ENCODE results near the gene CELF4.

The CELF4 gene

GRCh38 chr18:37502036-37502435 lies 63.6 kb downstream of the CELF4 start:
- no peak overlapping the region for H3K4me3 ChIP-seq (ENCODE audit: low read length)
- no peaks in the 10 kb centered on the region for H3K9me3 ChIP-seq (ENCODE audit: control insufficient read depth, low read length)
- DNase-seq (ENCODE audit: low read depth): no peak
- H3K4me1 ChIP-seq (ENCODE audit: control insufficient read depth, insufficient read depth, low read length): no peaks in the 10 kb centered on the region
- H3K36me3 ChIP-seq (ENCODE audit: control insufficient read depth, insufficient read depth, low read length, severe bottlenecking): no peaks in the 10 kb centered on the region
- peaks cover 58% of the 10 kb centered on the region for H3K27me3 ChIP-seq (replicated peaks; ENCODE audit: control insufficient read depth, insufficient read depth, low read length)
- no peak overlapping the region for H3K9ac ChIP-seq (ENCODE audit: low read length)

GRCh38 chr18:37501136-37501535 lies 64.5 kb downstream of the CELF4 start:
- Histone ChIP-seq H3K4me3 (ENCODE audit: low read length) (no peak overlapping the region), H3K27me3 (replicated peaks; ENCODE audit: control insufficient read depth, insufficient read depth, low read length) (peaks cover 54% of the 10 kb centered on the region), H3K9me3 (ENCODE audit: control insufficient read depth, low read length) (no peaks in the 10 kb centered on the region), H3K36me3 (ENCODE audit: control insufficient read depth, insufficient read depth, low read length, severe bottlenecking) (no peaks in the 10 kb centered on the region), H3K9ac (ENCODE audit: low read length) (no peak overlapping the region), H3K4me1 (ENCODE audit: control insufficient read depth, insufficient read depth, low read length) (no peaks in the 10 kb centered on the region)
- no peak for DNase-seq (ENCODE audit: low read depth)

- Histone ChIP-seq H3K9ac (ENCODE audit: low read length) (no peak overlapping the region), H3K27me3 (replicated peaks; ENCODE audit: control insufficient read depth, insufficient read depth, low read length) (peaks cover 60% of the 10 kb centered on the region), H3K4me1 (ENCODE audit: control insufficient read depth, insufficient read depth, low read length) (no peaks in the 10 kb centered on the region), H3K4me3 (ENCODE audit: low read length) (no peak overlapping the region), H3K9me3 (ENCODE audit: control insufficient read depth, low read length) (no peaks in the 10 kb centered on the region), H3K36me3 (ENCODE audit: control insufficient read depth, insufficient read depth, low read length, severe bottlenecking) (no peaks in the 10 kb centered on the region)
- no peak for DNase-seq (ENCODE audit: low read depth)
These were observed 65.7 kb downstream of the CELF4 start for GRCh38 chr18:37499913-37500312.

- Histone ChIP-seq H3K9ac (ENCODE audit: low read length) (no peak overlapping the region), H3K36me3 (ENCODE audit: control insufficient read depth, insufficient read depth, low read length, severe bottlenecking) (no peaks in the 10 kb centered on the region), H3K9me3 (ENCODE audit: control insufficient read depth, low read length) (no peaks in the 10 kb centered on the region), H3K4me1 (ENCODE audit: control insufficient read depth, insufficient read depth, low read length) (no peaks in the 10 kb centered on the region), H3K27me3 (replicated peaks; ENCODE audit: control insufficient read depth, insufficient read depth, low read length) (peaks cover 57% of the 10 kb centered on the region), H3K4me3 (ENCODE audit: low read length) (no peak overlapping the region)
- DNase-seq (ENCODE audit: low read depth): no peak
These were observed 66.6 kb downstream of the CELF4 start for GRCh38 chr18:37499044-37499443.

GRCh38 chr18:37497853-37498518 lies 67.6 kb downstream of the CELF4 start:
- H3K36me3 ChIP-seq (ENCODE audit: control insufficient read depth, insufficient read depth, low read length, severe bottlenecking): no peaks in the 10 kb centered on the region
- no peak overlapping the region for H3K4me3 ChIP-seq (ENCODE audit: low read length)
- no peaks in the 10 kb centered on the region for H3K4me1 ChIP-seq (ENCODE audit: control insufficient read depth, insufficient read depth, low read length)
- H3K9ac ChIP-seq (ENCODE audit: low read length): no peak overlapping the region
- H3K9me3 ChIP-seq (ENCODE audit: control insufficient read depth, low read length): no peaks in the 10 kb centered on the region
- peaks cover 51% of the 10 kb centered on the region for H3K27me3 ChIP-seq (replicated peaks; ENCODE audit: control insufficient read depth, insufficient read depth, low read length)
- DNase-seq (ENCODE audit: low read depth): no peak

GRCh38 chr18:37496568-37496967 lies 69.0 kb downstream of the CELF4 start:
- no peaks in the 10 kb centered on the region for H3K36me3 ChIP-seq (ENCODE audit: control insufficient read depth, insufficient read depth, low read length, severe bottlenecking)
- H3K9me3 ChIP-seq (ENCODE audit: control insufficient read depth, low read length): no peaks in the 10 kb centered on the region
- H3K4me3 ChIP-seq (ENCODE audit: low read length): no peak overlapping the region
- peaks cover 50% of the 10 kb centered on the region for H3K27me3 ChIP-seq (replicated peaks; ENCODE audit: control insufficient read depth, insufficient read depth, low read length)
- no peak overlapping the region for H3K9ac ChIP-seq (ENCODE audit: low read length)
- H3K4me1 ChIP-seq (ENCODE audit: control insufficient read depth, insufficient read depth, low read length): no peaks in the 10 kb centered on the region
- no peak for DNase-seq (ENCODE audit: low read depth)

- H3K27me3 ChIP-seq (replicated peaks; ENCODE audit: control insufficient read depth, insufficient read depth, low read length): peaks cover 53% of the 10 kb centered on the region
- no peak overlapping the region for H3K4me3 ChIP-seq (ENCODE audit: low read length)
- no peak overlapping the region for H3K9ac ChIP-seq (ENCODE audit: low read length)
- no peaks in the 10 kb centered on the region for H3K9me3 ChIP-seq (ENCODE audit: control insufficient read depth, low read length)
- no peaks in the 10 kb centered on the region for H3K4me1 ChIP-seq (ENCODE audit: control insufficient read depth, insufficient read depth, low read length)
- DNase-seq (ENCODE audit: low read depth): no peak
- no peaks in the 10 kb centered on the region for H3K36me3 ChIP-seq (ENCODE audit: control insufficient read depth, insufficient read depth, low read length, severe bottlenecking)
These were observed 70.2 kb downstream of the CELF4 start for GRCh38 chr18:37495354-37495753.

- no peaks in the 10 kb centered on the region for H3K4me1 ChIP-seq (ENCODE audit: control insufficient read depth, insufficient read depth, low read length)
- H3K4me3 ChIP-seq (ENCODE audit: low read length): no peak overlapping the region
- DNase-seq (ENCODE audit: low read depth): no peak
- no peaks in the 10 kb centered on the region for H3K9me3 ChIP-seq (ENCODE audit: control insufficient read depth, low read length)
- peaks cover 55% of the 10 kb centered on the region for H3K27me3 ChIP-seq (replicated peaks; ENCODE audit: control insufficient read depth, insufficient read depth, low read length)
- no peak overlapping the region for H3K9ac ChIP-seq (ENCODE audit: low read length)
- H3K36me3 ChIP-seq (ENCODE audit: control insufficient read depth, insufficient read depth, low read length, severe bottlenecking): no peaks in the 10 kb centered on the region
These were observed 71.2 kb downstream of the CELF4 start for GRCh38 chr18:37494406-37494805.

GRCh38 chr18:37493352-37493935 lies 72.2 kb downstream of the CELF4 start:
- Histone ChIP-seq H3K4me3 (ENCODE audit: low read length) (no peak overlapping the region), H3K27me3 (replicated peaks; ENCODE audit: control insufficient read depth, insufficient read depth, low read length) (peaks cover 54% of the 10 kb centered on the region), H3K9ac (ENCODE audit: low read length) (no peak overlapping the region), H3K4me1 (ENCODE audit: control insufficient read depth, insufficient read depth, low read length) (no peaks in the 10 kb centered on the region), H3K36me3 (ENCODE audit: control insufficient read depth, insufficient read depth, low read length, severe bottlenecking) (no peaks in the 10 kb centered on the region), H3K9me3 (ENCODE audit: control insufficient read depth, low read length) (no peaks in the 10 kb centered on the region)
- DNase-seq (ENCODE audit: low read depth): no peak

GRCh38 chr18:37492952-37493351 lies 72.6 kb downstream of the CELF4 start:
- peaks cover 58% of the 10 kb centered on the region for H3K27me3 ChIP-seq (replicated peaks; ENCODE audit: control insufficient read depth, insufficient read depth, low read length)

GRCh38 chr18:37491526-37491925 lies 74.1 kb downstream of the CELF4 start:
- no peaks in the 10 kb centered on the region for H3K9me3 ChIP-seq (ENCODE audit: control insufficient read depth, low read length)
- no peak overlapping the region for H3K9ac ChIP-seq (ENCODE audit: low read length)
- no peaks in the 10 kb centered on the region for H3K4me1 ChIP-seq (ENCODE audit: control insufficient read depth, insufficient read depth, low read length)
- no peak for DNase-seq (ENCODE audit: low read depth)
- H3K4me3 ChIP-seq (ENCODE audit: low read length): no peak overlapping the region
- peaks cover 65% of the 10 kb centered on the region for H3K27me3 ChIP-seq (replicated peaks; ENCODE audit: control insufficient read depth, insufficient read depth, low read length)
- no peaks in the 10 kb centered on the region for H3K36me3 ChIP-seq (ENCODE audit: control insufficient read depth, insufficient read depth, low read length, severe bottlenecking)

More at GRCh38 chr18:37492952-37493351, 72.6 kb downstream of the CELF4 start:
- H3K4me1 ChIP-seq (ENCODE audit: control insufficient read depth, insufficient read depth, low read length): no peaks in the 10 kb centered on the region
- no peak overlapping the region for H3K9ac ChIP-seq (ENCODE audit: low read length)
- no peaks in the 10 kb centered on the region for H3K9me3 ChIP-seq (ENCODE audit: control insufficient read depth, low read length)
- H3K36me3 ChIP-seq (ENCODE audit: control insufficient read depth, insufficient read depth, low read length, severe bottlenecking): no peaks in the 10 kb centered on the region
- no peak overlapping the region for H3K4me3 ChIP-seq (ENCODE audit: low read length)
- no peak for DNase-seq (ENCODE audit: low read depth)

- no peaks in the 10 kb centered on the region for H3K9me3 ChIP-seq (ENCODE audit: control insufficient read depth, low read length)
- peaks cover 68% of the 10 kb centered on the region for H3K27me3 ChIP-seq (replicated peaks; ENCODE audit: control insufficient read depth, insufficient read depth, low read length)
- no peaks in the 10 kb centered on the region for H3K4me1 ChIP-seq (ENCODE audit: control insufficient read depth, insufficient read depth, low read length)
- H3K36me3 ChIP-seq (ENCODE audit: control insufficient read depth, insufficient read depth, low read length, severe bottlenecking): no peaks in the 10 kb centered on the region
- no peak for DNase-seq (ENCODE audit: low read depth)
- H3K9ac ChIP-seq (ENCODE audit: low read length): no peak overlapping the region
- H3K4me3 ChIP-seq (ENCODE audit: low read length): no peak overlapping the region
These were observed 75.6 kb downstream of the CELF4 start for GRCh38 chr18:37489998-37490397.
